Endothelial cell (in vitro differentiated cells): ENCODE measurements around the gene AGBL4. TPM values are rescaled to one million over a fixed set of nuclear protein-coding genes. Genes with fewer than 3 reads are reported as not detected.
A peak's percentile ranks its signal among the peaks of the same experiment; 100 is the strongest.

Source experiments
- DNase-seq: peaks from one replicate; pipeline ENCODE4 v3.0.0; 2021; ENCODE audit warnings: low spot score
- H3K27ac Mint-ChIP-seq: one replicate; pipeline ENCODE4 v1.8.0; 2021; ENCODE audit warnings: mixed read lengths, inconsistent platforms; ENCODE audit not compliant: unreplicated experiment
- H3K27me3 Mint-ChIP-seq: one replicate; pipeline ENCODE4 v1.8.0; 2021; ENCODE audit warnings: mild to moderate bottlenecking, moderate library complexity, mixed read lengths, inconsistent platforms; ENCODE audit not compliant: unreplicated experiment
- H3K36me3 Mint-ChIP-seq: one replicate; pipeline ENCODE4 v1.8.0; 2021; ENCODE audit warnings: mild to moderate bottlenecking, low read depth, mixed read lengths, inconsistent platforms; ENCODE audit not compliant: unreplicated experiment
- H3K4me1 Mint-ChIP-seq: one replicate; pipeline ENCODE4 v1.8.0; 2021; ENCODE audit warnings: mild to moderate bottlenecking, mixed read lengths, inconsistent platforms; ENCODE audit not compliant: unreplicated experiment
- H3K4me3 Mint-ChIP-seq: one replicate; pipeline ENCODE4 v1.8.0; 2021; ENCODE audit warnings: mild to moderate bottlenecking, mixed read lengths, inconsistent platforms; ENCODE audit not compliant: unreplicated experiment
- H3K9me3 Mint-ChIP-seq: one replicate; pipeline ENCODE4 v1.8.0; 2021; ENCODE audit warnings: mixed read lengths, inconsistent platforms; ENCODE audit not compliant: unreplicated experiment
- CTCF ChIP-seq: fragments of 200-600 bp; sonication (generic); IDR thresholded peaks from one replicate; pipeline ENCODE4 v1.5.0; 2021; ENCODE audit warnings: antibody characterized with exemption; ENCODE audit not compliant: unreplicated experiment
- total RNA-seq: library from RNA; stranded (reverse); fragmentation: NEBNext Ultra II Directional; extraction: Animal tissue kit (Norgen Biotek cat#: 25700); gene quantifications from one replicate; pipeline ENCODE4 v1.2.1, GENCODE V29; 2021; ENCODE audit not compliant: unreplicated experiment

The AGBL4 gene
- total RNA-seq, 1 donor from 2014 or later, result 0.51 TPM

DNA sequence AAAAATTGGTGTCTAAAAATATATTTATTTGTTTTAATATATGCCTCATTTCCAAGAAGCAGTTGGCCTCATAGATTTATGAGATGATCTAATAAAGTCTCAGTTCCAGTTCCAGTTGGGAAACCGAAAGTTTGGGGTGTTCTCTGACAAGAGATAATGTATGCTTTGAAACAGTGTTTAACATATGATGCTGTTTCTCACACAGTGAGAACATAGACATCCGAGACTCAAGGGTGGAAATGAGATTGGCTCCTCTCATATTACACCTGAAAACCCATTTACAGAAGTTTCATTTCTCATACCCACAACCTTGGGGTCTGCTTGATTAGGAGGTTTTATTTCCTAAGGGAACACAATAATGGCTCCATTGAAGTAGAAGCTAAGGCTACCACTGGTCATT, 1046.5 kb downstream of the AGBL4 start:
- H3K4me3 Mint-ChIP-seq, result no peak overlapping the region
- H3K4me1 Mint-ChIP-seq, result peaks cover 15% of the 10 kb centered on the region
- H3K27ac Mint-ChIP-seq, result no peak overlapping the region
- no peaks in the 10 kb centered on the region for H3K36me3 Mint-ChIP-seq
- H3K27me3 Mint-ChIP-seq, result no peaks in the 10 kb centered on the region
- no peak for DNase-seq
- no peaks in the 10 kb centered on the region for H3K9me3 Mint-ChIP-seq
- TF ChIP-seq CTCF, result no peak

GRCh38 chr1:48969971-48970370, 1053.8 kb downstream of the AGBL4 start:
- Mint-ChIP-seq H3K36me3 (no peaks in the 10 kb centered on the region), H3K4me1 (peaks cover 37% of the 10 kb centered on the region), H3K4me3 (no peak overlapping the region), H3K9me3 (no peaks in the 10 kb centered on the region), H3K27me3 (no peaks in the 10 kb centered on the region), H3K27ac (no peak overlapping the region)
- TF ChIP-seq CTCF, result no peak
- no peak for DNase-seq

GRCh38 chr1:48967318-48967717, 1056.4 kb downstream of the AGBL4 start:
- Mint-ChIP-seq H3K4me1 (peaks cover 31% of the 10 kb centered on the region), H3K9me3 (no peaks in the 10 kb centered on the region)

DNA sequence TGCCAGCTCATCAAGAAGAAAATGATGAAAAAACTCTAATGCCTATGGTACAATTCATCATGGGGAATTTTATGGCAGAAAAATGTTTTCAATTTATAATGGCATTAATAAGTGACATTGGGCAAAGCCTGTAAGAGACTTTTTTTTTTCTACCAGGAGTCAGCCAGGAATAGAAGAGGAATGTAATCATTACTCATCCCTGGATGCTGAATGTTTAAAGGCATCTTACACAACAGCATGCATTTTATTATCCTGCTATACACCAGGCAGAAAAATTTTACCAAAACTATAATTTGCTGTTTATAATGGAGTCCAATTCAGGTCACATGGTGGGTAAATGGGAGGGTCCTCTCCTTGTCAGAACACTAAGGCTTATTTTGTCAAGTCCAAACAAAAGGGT, 1057.2 kb downstream of the AGBL4 start:
- Mint-ChIP-seq H3K36me3 (no peaks in the 10 kb centered on the region), H3K27me3 (no peaks in the 10 kb centered on the region), H3K27ac (no peak overlapping the region), H3K9me3 (no peaks in the 10 kb centered on the region), H3K4me1 (peaks cover 31% of the 10 kb centered on the region), H3K4me3 (no peak overlapping the region)
- no peak for DNase-seq
- no peak for TF ChIP-seq CTCF

More at GRCh38 chr1:48967318-48967717, 1056.4 kb downstream of the AGBL4 start:
- no peak overlapping the region for H3K4me3 Mint-ChIP-seq
- H3K36me3 Mint-ChIP-seq, result no peaks in the 10 kb centered on the region
- H3K27me3 Mint-ChIP-seq, result no peaks in the 10 kb centered on the region
- no peak for DNase-seq
- TF ChIP-seq CTCF, result no peak
- H3K27ac Mint-ChIP-seq, result peak overlapping the region; percentile 96

GRCh38 chr1:48960320-48960719, 1063.4 kb downstream of the AGBL4 start:
- H3K27ac Mint-ChIP-seq, result no peak overlapping the region
- no peaks in the 10 kb centered on the region for H3K36me3 Mint-ChIP-seq
- DNase-seq, result no peak
- TF ChIP-seq CTCF, result no peak
- H3K4me1 Mint-ChIP-seq, result peaks cover 4% of the 10 kb centered on the region
- H3K27me3 Mint-ChIP-seq, result no peaks in the 10 kb centered on the region
- H3K4me3 Mint-ChIP-seq, result no peak overlapping the region
- no peaks in the 10 kb centered on the region for H3K9me3 Mint-ChIP-seq
